CD14-positive monocyte (primary cell): Measurements from ENCODE around the gene IZUMO2. TPM values are rescaled to one million over a fixed set of nuclear protein-coding genes. Genes with fewer than 3 reads are reported as not detected.

Source experiments
- DNase-seq, 3 donors: peaks; one replicate each; pipeline ENCODE4 v3.0.0-alpha.2; 2011 to 2022
- H2AFZ ChIP-seq: 2 replicates; pipeline ENCODE4 v1.6.0; 2012; ENCODE audit warnings: mild to moderate bottlenecking, low read depth, low read length, inconsistent platforms; ENCODE audit not compliant: insufficient read depth, poor library complexity, severe bottlenecking
- H3K27ac ChIP-seq, 2 donors: 1 replicate in 1 of 2; 2 replicates in 1 of 2; pipeline ENCODE4 v1.5.1; 2012 to 2013; ENCODE audit warnings: low read length in 2 of 2, control low read depth in 1 of 2, inconsistent platforms in 1 of 2, low read depth in 1 of 2, mild to moderate bottlenecking in 1 of 2
- H3K27me3 ChIP-seq, 2 donors: one replicate each; pipeline versions ENCODE4 v1.6.0 to v1.6.1; 2011 to 2013; ENCODE audit warnings: low read length in 2 of 2; ENCODE audit not compliant: control insufficient read depth in 2 of 2, insufficient read depth in 2 of 2
- H3K36me3 ChIP-seq, 2 donors: replicated peaks in 1 of 2; 1 replicate in 1 of 2; 2 replicates in 1 of 2; pipeline versions ENCODE4 v1.5.1 to v1.6.1; 2012 to 2013; ENCODE audit warnings: low read length in 2 of 2, control low read depth in 1 of 2, inconsistent platforms in 1 of 2, mild to moderate bottlenecking in 1 of 2; ENCODE audit not compliant: insufficient read depth in 2 of 2, control insufficient read depth in 1 of 2
- H3K4me1 ChIP-seq, 2 donors: 1 replicate in 1 of 2; 2 replicates in 1 of 2; pipeline versions ENCODE4 v1.5.1 to v1.6.1; 2012 to 2013; ENCODE audit warnings: low read length in 2 of 2, control low read depth in 1 of 2, inconsistent platforms in 1 of 2, mild to moderate bottlenecking in 1 of 2, moderate library complexity in 1 of 2; ENCODE audit not compliant: insufficient read depth in 2 of 2, control insufficient read depth in 1 of 2
- H3K4me2 ChIP-seq: replicated peaks from 2 replicates; pipeline ENCODE3; 2012; ENCODE audit warnings: low read length, moderate library complexity, mild to moderate bottlenecking; ENCODE audit not compliant: poor library complexity, severe bottlenecking; ENCODE audit errors: extremely low read depth
- H3K4me3 ChIP-seq, 3 experiments: fragments of 200-600 bp in 1 of 3; sonication (generic) in 1 of 3; replicated peaks in 1 of 3; 1 replicate in 2 of 3; 2 replicates in 1 of 3; pipeline ENCODE4 v1.5.1; 2011 to 2013; ENCODE audit warnings: low read length in 3 of 3, mild to moderate bottlenecking in 3 of 3, control low read depth in 2 of 3, low read depth in 2 of 3, inconsistent platforms in 1 of 3, moderate library complexity in 1 of 3
- H3K79me2 ChIP-seq: 2 replicates; pipeline ENCODE4 v1.6.0; 2012; ENCODE audit warnings: mild to moderate bottlenecking, control low read depth, inconsistent platforms, low read length, moderate library complexity; ENCODE audit not compliant: insufficient read depth
- H3K9ac ChIP-seq: 2 replicates; pipeline ENCODE4 v1.6.0; 2017; ENCODE audit warnings: low read length, mild to moderate bottlenecking; ENCODE audit not compliant: insufficient read depth, poor library complexity, severe bottlenecking
- H3K9me3 ChIP-seq, 2 donors: replicated peaks in 1 of 2; 1 replicate in 1 of 2; 2 replicates in 1 of 2; pipeline versions ENCODE4 v1.5.1 to v1.6.1; 2012 to 2013; ENCODE audit warnings: low read length in 2 of 2, control low read depth in 1 of 2; ENCODE audit not compliant: control insufficient read depth in 1 of 2, insufficient read depth in 1 of 2
- H4K20me1 ChIP-seq: 2 replicates; pipeline ENCODE4 v1.6.0; 2012; ENCODE audit warnings: mild to moderate bottlenecking, low read length, control low read depth, moderate library complexity; ENCODE audit not compliant: insufficient read depth
- H3K27ac Mint-ChIP-seq, 7 donors: one replicate each; pipeline ENCODE4 v1.8.0; 2020; ENCODE audit warnings: mild to moderate bottlenecking in 7 of 7, mixed read lengths in 7 of 7, moderate library complexity in 6 of 7, inconsistent platforms in 2 of 7
- H3K27me3 Mint-ChIP-seq, 3 donors: one replicate each; pipeline ENCODE4 v1.8.0; 2021 to 2022; ENCODE audit warnings: low read depth in 3 of 3, mild to moderate bottlenecking in 3 of 3, mixed read lengths in 3 of 3, moderate library complexity in 3 of 3, inconsistent platforms in 1 of 3
- H3K36me3 Mint-ChIP-seq, 2 donors: one replicate each; pipeline ENCODE4 v1.8.0; 2020; ENCODE audit warnings: mixed read lengths in 2 of 2, inconsistent platforms in 1 of 2, mild to moderate bottlenecking in 1 of 2
- H3K4me1 Mint-ChIP-seq: one replicate; pipeline ENCODE4 v1.8.0; 2020; ENCODE audit warnings: mild to moderate bottlenecking, mixed read lengths
- H3K4me3 Mint-ChIP-seq, 2 donors: one replicate each; pipeline ENCODE4 v1.8.0; 2020; ENCODE audit warnings: mild to moderate bottlenecking in 2 of 2, mixed read lengths in 2 of 2, moderate library complexity in 1 of 2
- H3K9me3 Mint-ChIP-seq, 7 donors: one replicate each; pipeline ENCODE4 v1.8.0; 2020 to 2022; ENCODE audit warnings: mixed read lengths in 7 of 7, mild to moderate bottlenecking in 6 of 7, moderate library complexity in 6 of 7, inconsistent platforms in 2 of 7
- WGBS: methylation state at CpG from one replicate; pipeline ENCODE4 v1.1.5; 2013; ENCODE audit warnings: missing lambda C conversion rate; ENCODE audit not compliant: insufficient coverage; 5-methylcytosine and 5-hydroxymethylcytosine counted together
- intact Hi-C, 2 donors: fragments of 100-400 bp; cut with micrococcal nuclease; formaldehyde crosslinking; loops; one replicate each; pipeline versions ENCODE4 v1.15.0 to v1.15.1; 2023
- polyA plus RNA-seq, 3 donors: library from polyadenylated mRNA; depleted of rRNA in 1 of 3; unstranded in 2 of 3; stranded (reverse) in 1 of 3; fragments of 300-500 nt in 2 of 3; fragments of >200 nt in 1 of 3; fragmentation: Illumina TruSeq in 2 of 3; gene quantifications; 1 replicate in 2 of 3; 2 replicates in 1 of 3; pipeline ENCODE4 v1.2.3, GENCODE V29; 2012 to 2021
- TF ChIP-seq, protein P1 (sequence below): fragments of 200-600 bp; IDR thresholded peaks from one replicate; pipeline ENCODE4 v1.8.0; 2022; ENCODE audit warnings: antibody characterized with exemption, mild to moderate bottlenecking

The IZUMO2 gene
- polyA plus RNA-seq, 3 donors = not detected

GRCh38 chr19:50178320-50178719, 15.2 kb upstream of the IZUMO2 start:
- H3K36me3 ChIP-seq = no peaks in the 10 kb centered on the region
- Mint-ChIP-seq H3K36me3 (no peaks in the 10 kb centered on the region), H3K9me3 (peaks cover 0 to 20% (median 10%) of the 10 kb centered on the region in 7 donors), H3K4me3 (no peak overlapping the region), H3K27me3 (peaks cover 2 to 5% (median 3%) of the 10 kb centered on the region in 3 donors), H3K4me1 (no peaks in the 10 kb centered on the region), H3K27ac (no peak overlapping the region)
- H3K27me3 ChIP-seq = no peaks in the 10 kb centered on the region
- no peaks in the 10 kb centered on the region for H3K79me2 ChIP-seq
- no peak overlapping the region for H3K9ac ChIP-seq
- no peak overlapping the region for H2AFZ ChIP-seq
- TF ChIP-seq, protein P1, sequence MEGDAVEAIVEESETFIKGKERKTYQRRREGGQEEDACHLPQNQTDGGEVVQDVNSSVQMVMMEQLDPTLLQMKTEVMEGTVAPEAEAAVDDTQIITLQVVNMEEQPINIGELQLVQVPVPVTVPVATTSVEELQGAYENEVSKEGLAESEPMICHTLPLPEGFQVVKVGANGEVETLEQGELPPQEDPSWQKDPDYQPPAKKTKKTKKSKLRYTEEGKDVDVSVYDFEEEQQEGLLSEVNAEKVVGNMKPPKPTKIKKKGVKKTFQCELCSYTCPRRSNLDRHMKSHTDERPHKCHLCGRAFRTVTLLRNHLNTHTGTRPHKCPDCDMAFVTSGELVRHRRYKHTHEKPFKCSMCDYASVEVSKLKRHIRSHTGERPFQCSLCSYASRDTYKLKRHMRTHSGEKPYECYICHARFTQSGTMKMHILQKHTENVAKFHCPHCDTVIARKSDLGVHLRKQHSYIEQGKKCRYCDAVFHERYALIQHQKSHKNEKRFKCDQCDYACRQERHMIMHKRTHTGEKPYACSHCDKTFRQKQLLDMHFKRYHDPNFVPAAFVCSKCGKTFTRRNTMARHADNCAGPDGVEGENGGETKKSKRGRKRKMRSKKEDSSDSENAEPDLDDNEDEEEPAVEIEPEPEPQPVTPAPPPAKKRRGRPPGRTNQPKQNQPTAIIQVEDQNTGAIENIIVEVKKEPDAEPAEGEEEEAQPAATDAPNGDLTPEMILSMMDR = no peak
- H3K4me3 ChIP-seq = no peak overlapping the region
- H3K9me3 ChIP-seq = peaks cover 0 to 6% of the 10 kb centered on the region in 2 donors
- no peaks in the 10 kb centered on the region for H4K20me1 ChIP-seq
- no peak overlapping the region for H3K4me2 ChIP-seq
- H3K27ac ChIP-seq = no peak overlapping the region
- H3K4me1 ChIP-seq = no peaks in the 10 kb centered on the region
- DNase-seq = no peak
- intact Hi-C loops = no loop called here
- no CpG with 5 or more reads among the region's 1 CpG for WGBS

DNA sequence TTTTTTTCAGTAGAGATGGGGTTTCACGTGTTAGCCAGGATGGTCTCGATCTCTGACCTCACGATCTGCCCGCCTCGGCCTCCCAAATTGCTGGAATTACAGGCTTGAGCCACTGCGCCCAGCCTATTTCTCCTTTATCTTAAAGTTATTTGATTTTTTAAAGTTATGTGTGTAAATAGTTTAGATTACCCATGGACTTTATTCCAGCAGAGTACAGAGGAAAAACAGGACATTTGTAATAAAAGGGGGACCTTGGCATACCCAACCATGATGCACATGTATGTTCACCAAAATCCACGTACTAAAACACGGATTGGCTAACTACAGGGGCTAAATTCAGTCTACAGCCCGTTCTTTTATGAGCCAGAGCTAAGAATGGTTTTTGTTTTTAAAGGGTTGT, 13.7 kb upstream of the IZUMO2 start:
- Mint-ChIP-seq H3K9me3 (peaks cover 0 to 20% (median 10%) of the 10 kb centered on the region in 7 donors), H3K27ac (no peak overlapping the region), H3K27me3 (peaks cover 2 to 5% (median 3%) of the 10 kb centered on the region in 3 donors), H3K4me3 (no peak overlapping the region), H3K36me3 (no peaks in the 10 kb centered on the region), H3K4me1 (no peaks in the 10 kb centered on the region)
- no peak overlapping the region for H3K4me3 ChIP-seq
- no peaks in the 10 kb centered on the region for H3K79me2 ChIP-seq
- DNase-seq = no peak
- no peaks in the 10 kb centered on the region for H3K36me3 ChIP-seq
- H3K4me1 ChIP-seq = no peaks in the 10 kb centered on the region
- intact Hi-C loops = no loop called here
- 100% methylated on average over 3 of the region's 9 CpGs for WGBS
- no peak overlapping the region for H3K27ac ChIP-seq
- H3K9ac ChIP-seq = no peak overlapping the region
- no peak overlapping the region for H2AFZ ChIP-seq
- peaks cover 0 to 6% of the 10 kb centered on the region in 2 donors for H3K9me3 ChIP-seq
- H3K4me2 ChIP-seq = no peak overlapping the region
- TF ChIP-seq, protein P1 = no peak
- H4K20me1 ChIP-seq = no peaks in the 10 kb centered on the region
- H3K27me3 ChIP-seq = no peaks in the 10 kb centered on the region
